SK-N-SH (cell line): ENCODE results near the gene EN2. TPM values are rescaled to one million over a fixed set of nuclear protein-coding genes. Genes with fewer than 3 reads are reported as not detected.

Experiments used
- CTCF ChIA-PET: fragments of 300-600, 350-600 bp; formaldehyde crosslinking; extraction: SDS; loops from one replicate; lab custom pipeline; 2021; lab: Yijun Ruan, JAX
- POLR2A ChIA-PET: fragments of 350-600 bp; sonication (Branson Sonifier 250); formaldehyde crosslinking; extraction: SDS; loops from one replicate; lab custom pipeline; 2020; ENCODE audit warnings: antibody characterized with exemption, inconsistent platforms; lab: Yijun Ruan, JAX
- DNase-seq: peaks from one replicate; pipeline ENCODE4 v3.0.0; 2012
- H2AFZ ChIP-seq: fragments of 200-600 bp; sonication (generic); 2 replicates; pipeline ENCODE4 v1.8.1; 2016; ENCODE audit warnings: antibody characterized with exemption, mild to moderate bottlenecking, low read depth
- H3F3A ChIP-seq: fragments of 200-600 bp; sonication (generic); replicated peaks from 2 replicates; pipeline ENCODE3; 2016; ENCODE audit warnings: antibody characterized with exemption, mild to moderate bottlenecking; ENCODE audit not compliant: insufficient read depth
- H3K27ac ChIP-seq, 2 experiments: fragments of 200-500 bp in 1 of 2; fragments of 200-600 bp in 1 of 2; sonication (Bioruptor generic) in 1 of 2; sonication (generic), shearing (Covaris generic) in 1 of 2; 2 replicates each; pipeline versions ENCODE4 v1.5.1 to v1.6.1; 2014 to 2016; ENCODE audit warnings: low read depth in 2 of 2, inconsistent platforms in 1 of 2, low read length in 1 of 2, mild to moderate bottlenecking in 1 of 2, mixed read lengths in 1 of 2
- H3K27me3 ChIP-seq: fragments of 200-600 bp; sonication (generic), shearing (Covaris generic); 2 replicates; pipeline ENCODE4 v1.6.1; 2016; ENCODE audit warnings: mixed run types; ENCODE audit not compliant: insufficient read depth
- H3K36me3 ChIP-seq, 2 experiments: fragments of 200-500 bp in 1 of 2; fragments of 200-600 bp in 1 of 2; sonication (Bioruptor generic) in 1 of 2; sonication (generic) in 1 of 2; replicated peaks in 1 of 2; 2 replicates each; pipeline versions ENCODE3 to v1.5.1; 2014 to 2016; ENCODE audit warnings: low read length in 1 of 2, mild to moderate bottlenecking in 1 of 2; ENCODE audit not compliant: insufficient read depth in 2 of 2, control insufficient read depth in 1 of 2
- H3K4me1 ChIP-seq, 2 experiments: fragments of 200-500 bp in 1 of 2; fragments of 200-600 bp in 1 of 2; sonication (Bioruptor generic) in 1 of 2; sonication (generic), shearing (Covaris generic) in 1 of 2; 2 replicates each; pipeline versions ENCODE4 v1.5.1 to v1.6.1; 2014 to 2016; ENCODE audit warnings: low read depth in 1 of 2, low read length in 1 of 2, mixed run types in 1 of 2; ENCODE audit not compliant: insufficient read depth in 2 of 2, control insufficient read depth in 1 of 2
- H3K4me2 ChIP-seq: fragments of 200-600 bp; sonication (generic), shearing (Covaris generic); 2 replicates; pipeline ENCODE4 v1.6.1; 2017; ENCODE audit warnings: mixed run types
- H3K4me3 ChIP-seq, 2 experiments: fragments of 200-500 bp in 1 of 2; fragments of 200-600 bp in 1 of 2; sonication (Bioruptor generic) in 1 of 2; sonication (generic), shearing (Covaris generic) in 1 of 2; 2 replicates each; pipeline versions ENCODE4 v1.5.1 to v1.8.1; 2014 to 2016; ENCODE audit warnings: low read depth in 2 of 2, inconsistent platforms in 1 of 2, low read length in 1 of 2, mild to moderate bottlenecking in 1 of 2, mixed read lengths in 1 of 2, moderate library complexity in 1 of 2
- H3K79me2 ChIP-seq: fragments of 200-600 bp; sonication (generic); 2 replicates; pipeline ENCODE4 v1.8.1; 2017; ENCODE audit warnings: mild to moderate bottlenecking; ENCODE audit not compliant: insufficient read depth
- H3K9ac ChIP-seq: fragments of 200-600 bp; sonication (generic); 2 replicates; pipeline ENCODE4 v1.6.1; 2017; ENCODE audit warnings: mixed run types
- H3K9me2 ChIP-seq: fragments of 200-600 bp; sonication (generic); 2 replicates; pipeline ENCODE4 v1.6.1; 2017; ENCODE audit warnings: mixed run types
- H3K9me3 ChIP-seq: fragments of 200-600 bp; sonication (generic); 2 replicates; pipeline ENCODE4 v1.6.1; 2017; ENCODE audit warnings: mixed run types, mild to moderate bottlenecking, moderate library complexity
- H4K20me1 ChIP-seq: fragments of 200-600 bp; sonication (generic); 2 replicates; pipeline ENCODE4 v1.6.1; 2017; ENCODE audit warnings: mild to moderate bottlenecking, mixed run types; ENCODE audit not compliant: insufficient read depth
- CHD2 ChIP-seq: fragments of 150-350 bp; IDR thresholded peaks from 2 replicates; pipeline ENCODE4 v1.6.1; 2018; ENCODE audit warnings: low read length; ENCODE audit not compliant: partially characterized antibody
- EP300 ChIP-seq, 2 experiments: IDR thresholded peaks; 2 replicates each; pipeline versions ENCODE4 v1.4.0 to v1.6.1; 2012; ENCODE audit warnings: borderline replicate concordance in 1 of 2, low read depth in 1 of 2, low read length in 1 of 2
- FOXJ3 ChIP-seq: sonication (generic); formaldehyde crosslinking; IDR thresholded peaks from 2 replicates; pipeline ENCODE4 v1.5.1; 2020; ENCODE audit warnings: mild to moderate bottlenecking, missing genetic modification reagents
- FOXM1 ChIP-seq: IDR thresholded peaks from 2 replicates; pipeline ENCODE4 v1.4.0; 2012; ENCODE audit warnings: low read depth, mild to moderate bottlenecking
- GABPA ChIP-seq: IDR thresholded peaks from 2 replicates; pipeline ENCODE4 v1.4.0; 2012; ENCODE audit warnings: low read depth, mild to moderate bottlenecking
- GATA2 ChIP-seq: sonication (generic); formaldehyde crosslinking; IDR thresholded peaks from 2 replicates; pipeline ENCODE4 v1.5.0; 2020; ENCODE audit warnings: mild to moderate bottlenecking, missing genetic modification reagents
- MEF2A ChIP-seq: IDR thresholded peaks from 2 replicates; pipeline ENCODE4 v1.4.0; 2012; ENCODE audit warnings: low read depth, borderline replicate concordance
- NFIC ChIP-seq: IDR thresholded peaks from 2 replicates; pipeline ENCODE4 v1.4.0; 2012; ENCODE audit warnings: borderline replicate concordance
- NRF1 ChIP-seq: IDR thresholded peaks from 2 replicates; pipeline ENCODE4 v1.6.1; 2012; ENCODE audit warnings: low read depth, mild to moderate bottlenecking, low read length
- PBX3 ChIP-seq: IDR thresholded peaks from 2 replicates; pipeline ENCODE4; 2012
- POLR2AphosphoS5 ChIP-seq: IDR thresholded peaks from 2 replicates; pipeline ENCODE4 v1.6.1; 2012; ENCODE audit warnings: low read depth, low read length
- RAD21 ChIP-seq: IDR thresholded peaks from 2 replicates; pipeline ENCODE4 v1.6.1; 2012; ENCODE audit warnings: mild to moderate bottlenecking, low read length
- TAF1 ChIP-seq: IDR thresholded peaks from 2 replicates; pipeline ENCODE4 v1.6.1; 2012; ENCODE audit warnings: low read depth, mild to moderate bottlenecking, low read length, moderate library complexity, borderline replicate concordance
- USF1 ChIP-seq: IDR thresholded peaks from 2 replicates; pipeline ENCODE4 v1.4.0; 2012; ENCODE audit warnings: low read depth, borderline replicate concordance
- WGBS: methylation state at CpG from one replicate; pipeline ENCODE4 v1.1.6; 2017; ENCODE audit warnings: low lambda C conversion rate; 5-methylcytosine and 5-hydroxymethylcytosine counted together
- polyA plus RNA-seq, 3 experiments: library from polyadenylated mRNA; depleted of rRNA; stranded (reverse); fragments of >200 nt; gene quantifications; 2 replicates each; pipeline ENCODE4 v1.2.3, GENCODE V29; 2012
- TF ChIP-seq, protein P1 (sequence below): IDR thresholded peaks from 2 replicates; pipeline ENCODE4 v1.4.0; 2012; ENCODE audit warnings: low read depth, borderline replicate concordance
- TF ChIP-seq, protein P2 (sequence below): IDR thresholded peaks from 2 replicates; pipeline ENCODE4 v1.6.1; 2012; ENCODE audit warnings: mild to moderate bottlenecking, low read depth, low read length, moderate library complexity

EN2 gene
- polyA plus RNA-seq, 1 of the 3 experiments (the other 2 are of a cell fraction): 0.02 TPM

GRCh38 chr7:155469311-155470185 is 11.6 kb downstream of the EN2 start:
- peak; percentile 25 for DNase-seq
- Histone ChIP-seq H3K27me3 (peaks cover 97% of the 10 kb centered on the region), H3K4me2 (no peak overlapping the region), H3K4me1 (no peaks in the 10 kb centered on the region; a peak in 1 of 4 replicates), H3K36me3 (no peaks in the 10 kb centered on the region), H4K20me1 (peaks cover 4% of the 10 kb centered on the region; the same call in 1 of the 2 replicates), H3K9me2 (no peaks in the 10 kb centered on the region), H3F3A (peaks cover 3% of the 10 kb centered on the region), H2AFZ (no peak overlapping the region), H3K27ac (no peak overlapping the region), H3K79me2 (no peaks in the 10 kb centered on the region), H3K4me3 (no peak overlapping the region), H3K9me3 (no peaks in the 10 kb centered on the region), H3K9ac (no peak overlapping the region)
- WGBS: 8% methylated on average over 12 of the region's 12 CpGs
- TF ChIP-seq POLR2AphosphoS5: no peak
- no peak for TF ChIP-seq MEF2A
- TF ChIP-seq, protein P1, sequence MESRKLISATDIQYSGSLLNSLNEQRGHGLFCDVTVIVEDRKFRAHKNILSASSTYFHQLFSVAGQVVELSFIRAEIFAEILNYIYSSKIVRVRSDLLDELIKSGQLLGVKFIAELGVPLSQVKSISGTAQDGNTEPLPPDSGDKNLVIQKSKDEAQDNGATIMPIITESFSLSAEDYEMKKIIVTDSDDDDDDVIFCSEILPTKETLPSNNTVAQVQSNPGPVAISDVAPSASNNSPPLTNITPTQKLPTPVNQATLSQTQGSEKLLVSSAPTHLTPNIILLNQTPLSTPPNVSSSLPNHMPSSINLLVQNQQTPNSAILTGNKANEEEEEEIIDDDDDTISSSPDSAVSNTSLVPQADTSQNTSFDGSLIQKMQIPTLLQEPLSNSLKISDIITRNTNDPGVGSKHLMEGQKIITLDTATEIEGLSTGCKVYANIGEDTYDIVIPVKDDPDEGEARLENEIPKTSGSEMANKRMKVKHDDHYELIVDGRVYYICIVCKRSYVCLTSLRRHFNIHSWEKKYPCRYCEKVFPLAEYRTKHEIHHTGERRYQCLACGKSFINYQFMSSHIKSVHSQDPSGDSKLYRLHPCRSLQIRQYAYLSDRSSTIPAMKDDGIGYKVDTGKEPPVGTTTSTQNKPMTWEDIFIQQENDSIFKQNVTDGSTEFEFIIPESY: no peak
- TF ChIP-seq NRF1: no peak
- TF ChIP-seq TAF1: no peak
- ChIA-PET POLR2A (no interaction called here), CTCF (interaction anchor here (1.0 to 1.7 kb wide), 2 partner anchors 56 to 90 kb away, joined by 3 to 5 read pairs; no protein-coding TSS in a partner anchor)

DNA sequence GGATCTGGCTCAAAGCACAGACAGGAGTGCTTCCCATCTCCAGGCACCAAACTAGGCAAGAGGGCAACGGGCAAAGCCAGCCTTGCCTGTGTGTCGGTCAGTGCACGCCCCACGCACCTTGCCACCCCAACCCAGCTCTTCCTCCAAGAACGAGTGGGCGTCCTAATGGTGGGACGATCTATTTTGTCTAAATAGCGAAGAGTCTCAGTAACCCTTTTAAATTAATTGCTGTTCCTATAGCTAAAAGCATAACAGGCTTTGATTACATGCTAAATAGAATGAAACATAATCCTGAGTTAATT is 12.2 kb downstream of the EN2 start:
- ChIA-PET POLR2A (no interaction called here), CTCF (interaction anchor here (1.0 to 1.7 kb wide), 2 partner anchors 57 to 90 kb away, joined by 3 to 5 read pairs; no protein-coding TSS in a partner anchor)
- H3K4me3 ChIP-seq: no peak overlapping the region
- no peaks in the 10 kb centered on the region for H3K79me2 ChIP-seq
- no peaks in the 10 kb centered on the region for H3K36me3 ChIP-seq
- no peak for DNase-seq
- peaks cover 97% of the 10 kb centered on the region for H3K27me3 ChIP-seq
- no peak overlapping the region for H3K27ac ChIP-seq
- H3K9me3 ChIP-seq: no peaks in the 10 kb centered on the region
- H3K9me2 ChIP-seq: no peaks in the 10 kb centered on the region
- H4K20me1 ChIP-seq: peaks cover 4% of the 10 kb centered on the region; the same call in 1 of the 2 replicates
- no peaks in the 10 kb centered on the region; a peak in 1 of 4 replicates for H3K4me1 ChIP-seq
- H3K9ac ChIP-seq: no peak overlapping the region
- TF ChIP-seq, protein P2, sequence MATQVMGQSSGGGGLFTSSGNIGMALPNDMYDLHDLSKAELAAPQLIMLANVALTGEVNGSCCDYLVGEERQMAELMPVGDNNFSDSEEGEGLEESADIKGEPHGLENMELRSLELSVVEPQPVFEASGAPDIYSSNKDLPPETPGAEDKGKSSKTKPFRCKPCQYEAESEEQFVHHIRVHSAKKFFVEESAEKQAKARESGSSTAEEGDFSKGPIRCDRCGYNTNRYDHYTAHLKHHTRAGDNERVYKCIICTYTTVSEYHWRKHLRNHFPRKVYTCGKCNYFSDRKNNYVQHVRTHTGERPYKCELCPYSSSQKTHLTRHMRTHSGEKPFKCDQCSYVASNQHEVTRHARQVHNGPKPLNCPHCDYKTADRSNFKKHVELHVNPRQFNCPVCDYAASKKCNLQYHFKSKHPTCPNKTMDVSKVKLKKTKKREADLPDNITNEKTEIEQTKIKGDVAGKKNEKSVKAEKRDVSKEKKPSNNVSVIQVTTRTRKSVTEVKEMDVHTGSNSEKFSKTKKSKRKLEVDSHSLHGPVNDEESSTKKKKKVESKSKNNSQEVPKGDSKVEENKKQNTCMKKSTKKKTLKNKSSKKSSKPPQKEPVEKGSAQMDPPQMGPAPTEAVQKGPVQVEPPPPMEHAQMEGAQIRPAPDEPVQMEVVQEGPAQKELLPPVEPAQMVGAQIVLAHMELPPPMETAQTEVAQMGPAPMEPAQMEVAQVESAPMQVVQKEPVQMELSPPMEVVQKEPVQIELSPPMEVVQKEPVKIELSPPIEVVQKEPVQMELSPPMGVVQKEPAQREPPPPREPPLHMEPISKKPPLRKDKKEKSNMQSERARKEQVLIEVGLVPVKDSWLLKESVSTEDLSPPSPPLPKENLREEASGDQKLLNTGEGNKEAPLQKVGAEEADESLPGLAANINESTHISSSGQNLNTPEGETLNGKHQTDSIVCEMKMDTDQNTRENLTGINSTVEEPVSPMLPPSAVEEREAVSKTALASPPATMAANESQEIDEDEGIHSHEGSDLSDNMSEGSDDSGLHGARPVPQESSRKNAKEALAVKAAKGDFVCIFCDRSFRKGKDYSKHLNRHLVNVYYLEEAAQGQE: no peak
- TF ChIP-seq NFIC (no peak), GATA2 (CRISPR knock-in tag) (no peak), FOXM1 (no peak), PBX3 (no peak), RAD21 (no peak), USF1 (no peak), MEF2A (no peak), TAF1 (no peak), FOXJ3 (CRISPR knock-in tag) (no peak), EP300 (IDR thresholded peaks at IDR 0.05; ENCODE audit: borderline replicate concordance in 1 of 2, low read depth in 1 of 2, low read length in 1 of 2) (no peak), GABPA (no peak), CHD2 (no peak)
- TF ChIP-seq, protein P1: no peak
- H3K4me2 ChIP-seq: no peak overlapping the region
- no peaks in the 10 kb centered on the region for H3F3A ChIP-seq
- H2AFZ ChIP-seq: no peak overlapping the region
- WGBS: 6% methylated on average over 8 of the region's 8 CpGs
